ENCODE measurements around the gene CASZ1. TPM values are rescaled to one million over a fixed set of nuclear protein-coding genes. Genes with fewer than 3 reads are reported as not detected.

Gene CASZ1
- total and polyA plus RNA-seq, 2 experiments from 2014 or later, result 3.6 to 6.9 TPM

GRCh38 chr1:10825592-10825991, 29.1 kb upstream of the CASZ1 start:
- no peak overlapping the region for H3K4me2 ChIP-seq
- no peaks in the 10 kb centered on the region for H3K9me2 ChIP-seq (replicated peaks; ENCODE audit: insufficient read depth)
- H2AFZ ChIP-seq, result no peak overlapping the region

GRCh38 chr1:10824821-10825540, 28.5 kb upstream of the CASZ1 start:
- no peak for DNase-seq (ENCODE audit: low spot score)
- 60% methylated on average over 18 of the region's 19 CpGs for WGBS (ENCODE audit: low lambda C conversion rate, missing lambda C conversion rate)
- Histone ChIP-seq H4K20me1 (ENCODE audit: insufficient read depth, poor library complexity, severe bottlenecking) (no peaks in the 10 kb centered on the region), H2AFZ (no peak overlapping the region), H3K4me3 (no peak overlapping the region), H3K4me2 (no peak overlapping the region), H3K27ac (no peak overlapping the region), H3K9me3 (ENCODE audit: low read depth) (no peaks in the 10 kb centered on the region), H3K27me3 (no peaks in the 10 kb centered on the region), H3K36me3 (replicated peaks; ENCODE audit: insufficient read depth, low read depth) (no peaks in the 10 kb centered on the region), H3K79me2 (no peaks in the 10 kb centered on the region), H3K4me1 (ENCODE audit: insufficient read depth) (no peaks in the 10 kb centered on the region), H3K9me2 (replicated peaks; ENCODE audit: insufficient read depth) (no peaks in the 10 kb centered on the region)
- no peak for TF ChIP-seq CTCF (IDR thresholded peaks at IDR 0.05; ENCODE audit: poor library complexity)
- no peak for TF ChIP-seq EZH2 (IDR thresholded peaks at IDR 0.05; ENCODE audit: borderline replicate concordance)
- TF ChIP-seq EZH2phosphoT487 (IDR thresholded peaks at IDR 0.05; ENCODE audit: low read depth, severe bottlenecking, unreplicated experiment), result no peak

More at GRCh38 chr1:10825592-10825991, 29.1 kb upstream of the CASZ1 start:
- Histone ChIP-seq H3K4me3 (no peak overlapping the region), H4K20me1 (ENCODE audit: insufficient read depth, poor library complexity, severe bottlenecking) (no peaks in the 10 kb centered on the region), H3K27ac (no peak overlapping the region), H3K27me3 (no peaks in the 10 kb centered on the region), H3K4me1 (ENCODE audit: insufficient read depth) (no peaks in the 10 kb centered on the region), H3K36me3 (replicated peaks; ENCODE audit: insufficient read depth, low read depth) (no peaks in the 10 kb centered on the region), H3K9me3 (ENCODE audit: low read depth) (no peaks in the 10 kb centered on the region), H3K79me2 (no peaks in the 10 kb centered on the region)
- WGBS (ENCODE audit: low lambda C conversion rate, missing lambda C conversion rate), result 79% methylated on average over 6 of the region's 6 CpGs
- TF ChIP-seq CTCF (IDR thresholded peaks at IDR 0.05; ENCODE audit: poor library complexity) (no peak), EZH2 (IDR thresholded peaks at IDR 0.05; ENCODE audit: borderline replicate concordance) (no peak), EZH2phosphoT487 (IDR thresholded peaks at IDR 0.05; ENCODE audit: low read depth, severe bottlenecking, unreplicated experiment) (no peak)
- DNase-seq (ENCODE audit: low spot score), result no peak

- Histone ChIP-seq H2AFZ (no peak overlapping the region), H3K9me3 (ENCODE audit: low read depth) (no peaks in the 10 kb centered on the region), H3K79me2 (no peaks in the 10 kb centered on the region), H3K9me2 (replicated peaks; ENCODE audit: insufficient read depth) (no peaks in the 10 kb centered on the region), H3K4me3 (no peak overlapping the region), H3K27me3 (no peaks in the 10 kb centered on the region), H3K27ac (no peak overlapping the region), H3K36me3 (replicated peaks; ENCODE audit: insufficient read depth, low read depth) (no peaks in the 10 kb centered on the region), H3K4me1 (ENCODE audit: insufficient read depth) (no peaks in the 10 kb centered on the region), H3K4me2 (no peak overlapping the region), H4K20me1 (ENCODE audit: insufficient read depth, poor library complexity, severe bottlenecking) (no peaks in the 10 kb centered on the region)
- WGBS (ENCODE audit: low lambda C conversion rate, missing lambda C conversion rate), result 88% methylated on average over 13 of the region's 14 CpGs
- no peak for DNase-seq (ENCODE audit: low spot score)
- TF ChIP-seq CTCF (IDR thresholded peaks at IDR 0.05; ENCODE audit: poor library complexity) (no peak), EZH2phosphoT487 (IDR thresholded peaks at IDR 0.05; ENCODE audit: low read depth, severe bottlenecking, unreplicated experiment) (no peak), EZH2 (IDR thresholded peaks at IDR 0.05; ENCODE audit: borderline replicate concordance) (no peak)
These were observed 26.6 kb upstream of the CASZ1 start for GRCh38 chr1:10823000-10823401.

Data from hepatocyte (in vitro differentiated cells).